NCI-H446 treated with DMSO at 0.1 percent for 48 hours (cell line): ENCODE data around the gene ARHGAP33.

Experiments
- DNase-seq: peaks from one replicate; lab custom pipeline; 2025; lab: John Stamatoyannopoulos, UW

Gene ARHGAP33

GRCh38 chr19:35775298-35776101 is at the start of gene ARHGAP33:
Gene ARHGAP33, plus strand, starts transcription at chr19:35775564. Its CDS starts 95 bp downstream, at chr19:35775659.
- peak; percentile 94 for DNase-seq

DNA sequence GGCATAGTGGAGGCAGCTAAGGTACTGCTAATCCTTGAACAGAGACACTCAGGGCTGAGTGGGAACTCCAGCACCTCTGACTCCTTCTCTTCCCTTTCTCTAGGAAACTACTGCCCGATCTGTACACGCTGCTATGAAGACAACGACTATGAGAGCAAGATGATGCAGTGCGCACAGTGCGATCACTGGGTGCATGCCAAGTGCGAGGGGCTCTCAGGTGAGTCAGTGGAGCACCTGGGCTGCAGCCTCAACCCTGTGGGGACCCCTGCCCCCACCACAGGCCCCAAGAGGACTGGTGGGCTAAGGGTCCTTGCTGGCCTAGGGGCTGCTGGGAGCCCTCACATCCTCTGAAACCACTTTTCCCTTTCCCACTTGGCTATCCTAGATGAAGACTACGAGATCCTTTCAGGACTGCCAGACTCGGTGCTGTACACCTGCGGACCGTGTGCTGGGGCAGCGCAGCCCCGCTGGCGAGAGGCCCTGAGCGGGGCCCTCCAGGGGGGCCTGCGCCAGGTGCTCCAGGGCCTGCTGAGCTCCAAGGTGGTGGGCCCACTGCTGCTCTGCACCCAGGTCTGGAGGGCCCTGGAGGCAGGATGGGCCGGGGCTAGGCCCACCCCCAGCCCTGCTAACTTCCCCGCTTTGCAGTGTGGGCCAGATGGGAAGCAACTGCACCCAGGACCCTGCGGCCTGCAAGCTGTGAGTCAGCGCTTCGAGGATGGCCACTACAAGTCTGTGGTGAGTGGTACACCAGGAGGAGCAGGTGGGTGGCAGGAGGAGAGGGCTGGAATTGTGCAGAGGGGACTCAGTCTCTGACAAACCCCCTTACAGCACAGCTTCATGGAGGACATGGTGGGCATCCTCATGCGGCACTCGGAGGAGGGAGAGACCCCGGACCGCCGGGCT is 48.1 kb upstream of the ARHGAP33 start:
- DNase-seq = no peak

DNA sequence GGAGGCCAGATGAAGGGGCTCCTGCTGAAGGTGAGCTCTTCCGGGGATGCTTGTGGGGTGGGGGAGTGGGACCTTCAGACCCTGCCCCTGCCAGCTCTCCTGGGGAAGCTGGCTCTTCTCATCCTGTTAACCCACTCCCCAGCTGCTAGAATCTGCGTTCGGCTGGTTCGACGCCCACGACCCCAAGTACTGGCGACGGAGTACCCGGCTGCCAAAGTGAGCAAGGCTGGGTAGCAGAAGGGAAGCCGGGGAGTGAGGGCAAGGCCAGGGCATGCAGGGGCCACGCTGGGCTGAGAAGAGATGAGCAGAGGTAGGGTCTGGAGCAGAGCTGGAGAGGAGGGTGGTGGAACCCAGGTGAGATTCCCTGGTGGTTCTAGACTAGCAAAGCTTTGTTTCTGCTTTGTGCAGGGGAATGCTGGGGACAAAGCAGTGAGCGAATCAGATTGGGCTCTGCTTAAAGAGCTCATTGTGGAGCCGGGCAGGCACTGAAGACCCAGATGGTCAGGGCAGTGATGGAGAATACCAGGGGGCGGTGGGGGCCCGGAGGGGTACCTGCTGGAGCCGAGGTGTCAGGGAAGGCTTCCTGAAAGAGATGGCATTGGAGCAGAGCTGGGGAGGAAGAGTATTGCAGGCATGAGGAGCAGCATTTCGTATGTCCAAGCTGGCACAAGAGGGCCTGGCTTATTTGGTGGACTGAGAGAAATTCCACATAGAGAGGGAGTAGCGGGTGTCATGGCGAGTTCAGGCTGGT is 47.2 kb upstream of the ARHGAP33 start:
- DNase-seq = no peak

DNA sequence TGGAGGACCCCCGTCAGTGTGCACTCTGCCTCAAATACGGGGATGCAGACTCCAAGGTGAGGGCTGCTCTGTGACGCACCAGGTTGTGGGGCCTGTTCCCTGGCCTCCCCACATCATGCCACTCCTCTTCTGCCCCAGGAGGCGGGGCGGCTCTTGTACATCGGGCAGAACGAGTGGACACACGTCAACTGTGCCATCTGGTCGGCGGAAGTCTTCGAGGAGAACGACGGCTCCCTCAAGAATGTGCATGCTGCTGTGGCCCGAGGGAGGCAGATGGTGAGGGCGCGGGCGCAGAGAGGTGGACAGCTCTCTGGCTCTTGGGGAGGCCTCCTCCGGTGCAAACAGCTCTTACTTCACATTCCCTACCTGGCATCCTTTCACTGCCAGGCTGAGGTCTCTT is 46.3 kb upstream of the ARHGAP33 start:
- DNase-seq = no peak

DNA sequence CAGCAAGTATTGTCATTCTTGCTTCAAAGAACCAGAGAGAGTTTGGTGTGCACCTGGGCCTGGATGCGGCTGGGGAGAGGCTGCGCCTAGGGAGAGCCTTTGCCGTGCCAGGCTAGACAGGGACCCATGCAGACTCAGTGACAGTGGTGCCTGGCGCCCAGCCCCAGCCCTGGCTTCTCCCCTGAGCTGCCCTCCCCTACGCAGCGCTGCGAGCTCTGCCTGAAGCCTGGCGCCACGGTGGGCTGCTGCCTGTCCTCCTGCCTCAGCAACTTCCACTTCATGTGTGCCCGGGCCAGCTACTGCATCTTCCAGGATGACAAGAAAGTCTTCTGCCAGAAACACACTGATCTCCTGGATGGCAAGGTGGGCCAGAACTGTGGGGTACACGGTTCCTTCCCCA is 45.6 kb upstream of the ARHGAP33 start:
- DNase-seq = no peak

- no peak for DNase-seq
Measured at GRCh38 chr19:35730326-35730725, 45.0 kb upstream of the ARHGAP33 start.

DNA sequence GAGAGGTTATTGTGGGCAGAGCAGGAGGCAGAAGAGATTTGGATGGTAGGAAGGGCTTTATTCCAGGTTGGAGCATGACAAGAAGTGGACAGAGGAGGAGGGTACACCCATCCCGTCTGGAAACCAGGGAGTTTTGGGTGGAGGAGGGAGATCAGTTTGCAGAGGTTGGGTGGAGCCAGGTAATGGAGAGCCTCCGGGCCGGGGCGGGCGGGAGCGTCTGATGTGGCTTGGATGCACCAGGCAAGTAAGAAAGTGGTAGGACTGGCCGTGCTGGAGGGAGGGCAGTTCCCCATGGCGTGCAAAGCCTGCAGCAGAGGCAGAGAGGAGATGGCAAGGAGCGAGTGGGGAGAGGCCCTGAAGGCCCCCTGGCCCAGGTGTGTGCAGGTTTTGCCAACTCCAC is 44.0 kb upstream of the ARHGAP33 start:
- DNase-seq = no peak

GRCh38 chr19:35731779-35732405 is 43.5 kb upstream of the ARHGAP33 start:
- DNase-seq = no peak

DNA sequence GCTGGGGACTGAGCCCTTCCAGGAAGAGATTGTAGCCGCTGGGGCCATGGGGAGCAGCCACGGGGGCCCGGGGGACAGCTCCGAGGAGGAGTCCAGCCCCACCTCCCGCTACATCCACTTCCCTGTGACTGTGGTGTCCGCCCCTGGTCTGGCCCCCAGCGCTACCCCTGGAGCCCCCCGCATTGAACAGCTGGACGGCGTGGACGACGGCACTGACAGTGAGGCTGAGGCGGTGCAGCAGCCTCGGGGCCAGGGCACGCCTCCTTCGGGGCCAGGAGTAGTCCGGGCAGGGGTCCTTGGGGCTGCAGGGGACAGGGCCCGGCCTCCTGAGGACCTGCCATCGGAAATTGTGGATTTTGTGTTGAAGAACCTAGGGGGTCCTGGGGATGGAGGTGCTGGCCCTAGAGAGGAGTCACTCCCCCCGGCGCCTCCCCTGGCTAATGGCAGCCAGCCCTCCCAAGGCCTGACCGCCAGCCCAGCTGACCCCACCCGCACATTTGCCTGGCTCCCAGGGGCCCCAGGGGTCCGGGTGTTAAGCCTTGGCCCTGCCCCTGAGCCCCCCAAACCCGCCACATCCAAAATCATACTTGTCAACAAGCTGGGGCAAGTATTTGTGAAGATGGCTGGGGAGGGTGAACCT is 42.7 kb upstream of the ARHGAP33 start:
- DNase-seq = no peak

- no peak for DNase-seq
Measured at GRCh38 chr19:35733180-35734125, 41.9 kb upstream of the ARHGAP33 start.

DNA sequence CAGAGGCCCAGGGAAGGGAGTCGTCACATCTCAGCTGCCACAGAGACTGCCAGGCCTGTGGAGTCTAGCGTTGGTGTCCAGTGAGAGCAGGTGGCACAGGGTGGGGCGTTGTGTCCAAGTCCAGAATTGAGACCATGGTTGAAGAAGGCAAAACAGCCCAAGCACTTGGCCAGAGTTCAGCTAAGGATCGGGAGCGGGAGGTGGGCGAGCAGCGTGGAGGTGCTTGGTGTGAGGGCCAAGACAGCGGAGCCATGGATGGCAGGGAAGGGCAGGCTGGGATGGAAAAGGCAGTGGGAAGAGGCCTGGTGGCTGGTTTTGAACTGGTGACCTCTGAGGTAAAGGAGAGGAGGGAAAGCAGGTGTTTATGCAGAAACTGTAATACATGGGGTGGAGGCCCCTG is 41.1 kb upstream of the ARHGAP33 start:
- no peak for DNase-seq

DNA sequence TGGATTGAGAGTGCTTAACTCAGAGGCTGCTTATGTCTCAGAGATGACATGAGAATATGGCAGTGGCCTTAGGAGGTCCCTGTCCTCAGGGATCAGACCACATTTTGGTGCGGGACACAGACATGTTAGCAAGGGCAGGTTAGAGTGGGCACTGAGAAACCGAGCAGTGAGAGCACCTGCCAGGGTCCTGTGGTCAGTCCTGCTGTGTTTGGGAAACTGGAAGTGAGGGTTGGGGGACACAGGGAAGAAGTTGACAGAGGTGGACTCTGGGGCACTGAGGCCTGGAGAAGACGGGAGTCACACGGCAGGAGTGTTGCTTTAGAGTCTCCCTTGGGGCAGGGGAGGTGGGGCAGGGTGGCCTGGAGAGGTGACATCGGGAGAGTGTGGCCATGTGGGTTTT is 40.5 kb upstream of the ARHGAP33 start:
- DNase-seq = no peak

GRCh38 chr19:35736913-35737886 is 38.2 kb upstream of the ARHGAP33 start:
- no peak for DNase-seq

DNA sequence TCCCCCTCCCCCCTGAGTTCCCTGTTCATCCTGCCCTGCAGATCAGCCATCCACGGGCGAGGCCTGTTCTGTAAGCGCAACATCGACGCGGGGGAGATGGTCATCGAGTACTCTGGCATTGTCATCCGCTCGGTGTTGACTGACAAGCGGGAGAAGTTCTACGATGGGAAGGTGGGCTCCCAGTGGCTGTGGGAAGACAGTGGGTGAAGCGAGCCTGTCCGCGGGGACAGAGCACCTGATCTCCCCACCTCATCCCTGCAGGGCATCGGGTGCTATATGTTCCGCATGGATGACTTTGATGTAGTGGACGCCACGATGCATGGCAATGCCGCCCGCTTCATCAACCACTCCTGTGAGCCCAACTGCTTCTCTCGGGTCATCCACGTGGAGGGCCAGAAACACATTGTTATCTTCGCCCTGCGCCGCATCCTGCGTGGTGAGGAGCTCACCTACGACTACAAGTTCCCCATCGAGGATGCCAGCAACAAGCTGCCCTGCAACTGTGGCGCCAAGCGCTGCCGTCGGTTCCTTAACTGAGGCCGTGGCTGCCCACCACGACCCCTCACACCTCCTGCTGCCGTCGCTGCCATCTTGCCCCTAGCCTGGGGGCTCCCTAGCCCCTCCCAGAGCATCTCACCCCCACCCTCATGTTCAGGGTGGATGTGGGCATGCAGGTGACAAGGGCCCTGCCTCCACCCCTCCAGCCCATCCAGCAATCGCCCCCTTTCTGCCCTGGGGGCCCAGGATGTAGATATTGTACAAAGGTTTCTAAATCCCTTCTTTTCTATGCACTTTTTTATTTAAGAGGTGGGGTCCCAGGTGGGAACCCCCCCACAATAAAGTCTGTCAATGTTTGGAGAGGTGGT is 37.1 kb upstream of the ARHGAP33 start:
- DNase-seq = no peak

- no peak for DNase-seq
Measured at GRCh38 chr19:35738887-35739229, 36.5 kb upstream of the ARHGAP33 start.

GRCh38 chr19:35739275-35740107 is 35.9 kb upstream of the ARHGAP33 start:
- DNase-seq = no peak

DNA sequence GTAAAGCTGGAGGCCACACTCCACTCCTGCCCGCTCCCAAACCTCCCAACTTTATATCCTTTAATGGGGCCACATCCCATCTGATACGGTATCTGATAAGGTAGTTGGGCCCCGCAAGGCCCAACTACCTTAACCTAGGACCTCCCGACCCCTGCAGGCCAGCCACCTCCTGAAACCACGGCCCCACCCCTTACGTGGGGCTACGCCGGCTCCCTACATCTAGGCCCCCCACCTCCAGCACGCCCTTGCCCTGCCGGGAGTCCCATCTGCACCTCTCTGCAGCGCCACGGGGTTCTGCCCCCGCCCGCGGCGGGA is 35.3 kb upstream of the ARHGAP33 start:
- DNase-seq = no peak
